HL-60 (cell line): ENCODE data around the gene SIX5.

Experiments used
- DNase-seq, 2 experiments: peaks; one replicate each; pipeline ENCODE4 v3.0.0-alpha.2; 2010 to 2020; ENCODE audit warnings: low read depth in 1 of 2, low spot score in 1 of 2
- H3K27ac ChIP-seq: fragments of 250-450 bp; sonication (Bioruptor Pico); replicated peaks from 2 replicates; pipeline ENCODE4 v1.5.1; 2020; ENCODE audit warnings: mild to moderate bottlenecking, moderate library complexity
- H3K27me3 ChIP-seq: fragments of 250-450 bp; sonication (Bioruptor Pico); 2 replicates; pipeline ENCODE4 v1.5.1; 2021; ENCODE audit warnings: mild to moderate bottlenecking, moderate library complexity; ENCODE audit not compliant: insufficient read depth, poor library complexity, severe bottlenecking
- H3K4me3 ChIP-seq: replicated peaks from 2 replicates; pipeline ENCODE4 v1.5.1; 2011; ENCODE audit warnings: mild to moderate bottlenecking, control low read depth, low read length; ENCODE audit not compliant: insufficient read depth
- CTCF ChIP-seq: IDR thresholded peaks from one replicate; pipeline ENCODE4 v1.5.1; 2011; ENCODE audit warnings: low read length, control low read depth, inconsistent platforms; ENCODE audit not compliant: insufficient read depth
- GABPA ChIP-seq: IDR thresholded peaks from 2 replicates; pipeline ENCODE4 v1.6.1; 2012; ENCODE audit warnings: low read depth
- POLR2AphosphoS5 ChIP-seq: IDR thresholded peaks from 2 replicates; pipeline ENCODE4 v1.6.1; 2012; ENCODE audit warnings: low read depth
- REST ChIP-seq: IDR thresholded peaks from 2 replicates; pipeline ENCODE4 v1.6.1; 2012; ENCODE audit warnings: low read depth; ENCODE audit not compliant: insufficient replicate concordance
- SPI1 ChIP-seq: IDR thresholded peaks from 2 replicates; pipeline ENCODE4 v1.6.1; 2012; ENCODE audit warnings: low read depth, mild to moderate bottlenecking, borderline replicate concordance

The SIX5 gene

DNA sequence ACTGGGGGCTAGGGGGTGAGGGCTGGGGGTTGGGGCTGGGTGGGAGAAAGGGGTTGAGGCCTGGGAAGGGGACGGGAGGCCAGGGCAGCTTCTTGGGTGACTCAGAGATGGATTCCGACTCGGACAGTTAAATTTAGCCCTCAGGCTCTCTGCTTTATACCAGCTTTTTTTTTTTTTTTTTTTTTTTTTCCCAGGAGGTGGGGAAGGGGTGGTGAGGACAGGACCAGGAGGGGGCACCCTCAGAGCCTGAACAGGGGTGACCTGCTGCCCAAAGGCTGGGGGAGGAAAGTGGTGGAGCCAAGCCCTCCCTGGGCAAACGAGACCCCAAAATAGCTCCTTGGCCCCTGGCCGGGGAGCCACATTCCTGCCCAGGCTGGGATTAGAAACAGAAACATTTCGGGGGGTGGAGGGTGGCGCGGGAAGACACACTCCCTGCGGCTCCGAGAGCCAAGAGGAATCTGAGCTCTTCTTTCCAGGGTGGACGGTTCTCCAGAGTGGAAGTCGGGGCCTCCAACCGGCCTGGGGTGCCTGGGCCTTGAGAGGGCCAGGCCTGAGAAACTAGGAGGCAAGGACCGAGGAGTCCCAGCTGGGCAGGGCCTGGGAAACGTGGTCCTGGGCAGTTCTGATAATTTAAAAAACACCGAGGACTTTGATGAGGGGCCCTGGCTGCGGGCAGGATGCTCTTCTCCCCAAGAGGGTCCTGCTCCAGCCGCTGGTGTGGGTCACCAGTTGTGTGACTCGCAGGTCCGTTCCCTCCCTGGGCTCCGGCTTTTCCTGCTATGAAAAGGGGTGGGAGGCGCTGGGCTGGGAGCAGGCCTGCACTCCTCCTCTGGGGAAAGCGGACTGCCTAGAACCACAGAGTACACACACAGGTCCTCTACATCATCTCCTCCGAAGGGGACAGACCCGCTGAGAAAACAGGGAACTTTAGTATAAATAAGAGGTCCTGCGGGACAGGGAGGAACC is 14.1 kb upstream of the SIX5 start:
- no peak overlapping the region for H3K4me3 ChIP-seq
- no peak for DNase-seq
- no peak for TF ChIP-seq CTCF
- TF ChIP-seq GABPA = no peak
- no peak for TF ChIP-seq SPI1
- TF ChIP-seq POLR2AphosphoS5 = no peak
- no peak for TF ChIP-seq REST
- H3K27ac ChIP-seq = no peak overlapping the region
- H3K27me3 ChIP-seq = peaks cover 78% of the 10 kb centered on the region

DNA sequence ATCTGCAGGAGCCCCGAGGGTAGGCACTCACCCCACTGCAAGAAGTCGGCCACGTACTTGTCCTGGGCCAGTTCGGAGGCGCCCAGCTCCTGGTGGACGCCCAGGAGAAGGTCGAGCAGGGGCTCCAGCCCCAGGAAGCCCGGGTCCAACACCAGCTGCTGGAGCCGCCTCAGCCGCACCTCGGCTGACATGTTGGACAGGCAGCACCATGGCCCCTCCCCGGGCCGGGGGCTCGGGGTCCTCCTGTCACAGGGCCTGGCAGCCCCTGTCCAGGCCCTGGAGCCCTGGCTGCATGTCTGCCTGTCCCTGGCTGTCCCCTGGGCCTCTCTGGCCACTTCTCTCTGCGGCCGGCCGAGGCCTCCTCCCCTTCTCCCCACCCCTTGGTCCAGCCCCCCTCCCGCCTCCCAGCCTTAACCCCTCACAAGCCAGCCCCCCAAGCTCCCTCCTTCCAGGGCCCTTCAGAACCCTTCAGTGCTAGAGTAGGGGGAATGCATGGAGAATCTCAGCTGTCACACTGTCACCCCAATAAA is 13.2 kb upstream of the SIX5 start, which contains the start of gene DMPK:
Gene DMPK, minus strand, starts transcription at position 329 of the 530 bp plus-strand sequence. Its CDS starts 138 bp downstream, at position 191.
- no peak for DNase-seq
- Histone ChIP-seq H3K27me3 (peaks cover 74% of the 10 kb centered on the region), H3K4me3 (no peak within 1 kb of the TSS), H3K27ac (no peak within 1 kb of the TSS)
- TF ChIP-seq GABPA = no peak
- TF ChIP-seq POLR2AphosphoS5 = no peak
- no peak for TF ChIP-seq CTCF
- no peak for TF ChIP-seq SPI1
- TF ChIP-seq REST = no peak

DNA sequence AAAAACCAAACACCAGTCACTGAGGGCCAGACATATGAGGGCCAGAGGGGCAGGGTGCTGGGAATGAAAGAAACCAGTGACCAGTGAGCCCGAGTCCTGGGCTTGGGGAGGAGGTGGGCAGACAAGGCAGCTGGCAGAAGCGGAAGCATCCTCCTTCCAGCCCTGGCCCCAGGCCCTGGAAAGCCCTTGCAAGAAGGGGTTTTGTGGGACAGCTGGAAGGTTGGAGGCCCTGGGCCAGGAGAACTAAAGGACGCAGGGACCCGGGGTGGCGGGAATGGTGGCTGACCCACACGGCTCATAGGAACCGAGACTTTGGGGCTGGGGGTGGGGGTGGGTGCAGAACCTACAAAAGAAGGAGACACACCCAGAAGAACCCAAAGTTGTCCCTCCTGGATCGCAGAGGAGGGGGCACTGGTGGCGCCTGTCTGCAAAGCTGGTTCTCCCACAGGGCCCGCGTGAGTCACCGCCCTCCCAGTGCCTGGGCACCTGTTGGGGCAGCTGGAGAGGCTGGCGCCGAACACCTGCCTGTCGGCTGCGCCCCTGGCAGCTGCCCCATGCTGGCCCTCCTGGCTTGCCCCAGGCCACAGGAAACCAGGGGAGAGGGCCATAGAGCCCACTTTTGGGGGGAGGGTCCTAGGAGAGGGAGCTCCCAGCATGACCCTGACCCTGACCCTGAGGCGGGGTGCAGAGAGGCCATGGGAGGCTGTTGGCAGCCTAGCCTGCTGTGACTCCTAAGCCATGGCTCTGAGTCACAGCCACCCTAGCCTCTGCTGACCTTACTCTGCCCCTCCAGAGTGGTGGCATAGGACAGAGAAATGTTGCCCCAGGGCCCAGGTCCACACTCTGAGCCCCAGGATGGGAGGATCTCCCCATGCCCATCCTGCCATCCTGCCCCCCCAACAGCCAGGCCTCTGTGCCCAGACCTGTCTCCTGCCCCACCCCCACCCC is 12.4 kb upstream of the SIX5 start:
- H3K4me3 ChIP-seq = no peak overlapping the region
- no peak overlapping the region for H3K27ac ChIP-seq
- TF ChIP-seq REST (no peak), CTCF (no peak), SPI1 (no peak), POLR2AphosphoS5 (no peak), GABPA (no peak)
- H3K27me3 ChIP-seq = peaks cover 73% of the 10 kb centered on the region
- no peak for DNase-seq
